ENCODE measurements around the gene DNAJC10.

DNA sequence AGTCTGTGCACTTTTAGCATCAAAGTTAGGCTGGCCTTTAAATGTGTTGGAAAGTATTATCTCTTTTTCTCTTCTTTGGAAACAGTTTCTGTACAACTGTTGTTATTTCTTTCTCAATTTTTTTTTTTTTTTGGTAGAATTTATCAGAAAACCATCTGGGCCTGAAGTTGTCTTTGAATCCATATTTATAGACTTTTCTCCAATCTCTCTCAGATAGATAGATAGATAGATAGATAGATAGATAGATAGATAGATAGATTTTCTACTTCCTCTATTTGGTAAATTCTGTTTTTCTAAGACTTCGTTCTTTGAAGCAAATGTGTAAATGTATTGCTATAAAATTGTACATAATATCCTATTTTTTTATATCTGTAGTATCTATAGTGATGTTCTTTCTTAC, 17.5 kb downstream of the DNAJC10 start:
- TF ChIP-seq MAX (IDR thresholded peaks at IDR 0.05) (no peak), EP300 (IDR thresholded peaks at IDR 0.05; ENCODE audit: borderline replicate concordance) (no peak), TAF1 (IDR thresholded peaks at IDR 0.05; ENCODE audit: low read depth) (no peak), YY1 (IDR thresholded peaks at IDR 0.05; ENCODE audit: low read depth) (no peak), RAD21 (IDR thresholded peaks at IDR 0.05; ENCODE audit: low read depth) (no peak), CREB1 (IDR thresholded peaks at IDR 0.05; ENCODE audit: low read depth) (no peak), FOXM1 (IDR thresholded peaks at IDR 0.05; ENCODE audit: borderline replicate concordance, low read depth) (no peak), ZBTB7A (IDR thresholded peaks at IDR 0.05; ENCODE audit: low read depth) (no peak), EGR1 (IDR thresholded peaks at IDR 0.05) (no peak), USF1 (IDR thresholded peaks at IDR 0.05) (no peak), NFIC (IDR thresholded peaks at IDR 0.05) (no peak)
- TF ChIP-seq, protein P1, sequence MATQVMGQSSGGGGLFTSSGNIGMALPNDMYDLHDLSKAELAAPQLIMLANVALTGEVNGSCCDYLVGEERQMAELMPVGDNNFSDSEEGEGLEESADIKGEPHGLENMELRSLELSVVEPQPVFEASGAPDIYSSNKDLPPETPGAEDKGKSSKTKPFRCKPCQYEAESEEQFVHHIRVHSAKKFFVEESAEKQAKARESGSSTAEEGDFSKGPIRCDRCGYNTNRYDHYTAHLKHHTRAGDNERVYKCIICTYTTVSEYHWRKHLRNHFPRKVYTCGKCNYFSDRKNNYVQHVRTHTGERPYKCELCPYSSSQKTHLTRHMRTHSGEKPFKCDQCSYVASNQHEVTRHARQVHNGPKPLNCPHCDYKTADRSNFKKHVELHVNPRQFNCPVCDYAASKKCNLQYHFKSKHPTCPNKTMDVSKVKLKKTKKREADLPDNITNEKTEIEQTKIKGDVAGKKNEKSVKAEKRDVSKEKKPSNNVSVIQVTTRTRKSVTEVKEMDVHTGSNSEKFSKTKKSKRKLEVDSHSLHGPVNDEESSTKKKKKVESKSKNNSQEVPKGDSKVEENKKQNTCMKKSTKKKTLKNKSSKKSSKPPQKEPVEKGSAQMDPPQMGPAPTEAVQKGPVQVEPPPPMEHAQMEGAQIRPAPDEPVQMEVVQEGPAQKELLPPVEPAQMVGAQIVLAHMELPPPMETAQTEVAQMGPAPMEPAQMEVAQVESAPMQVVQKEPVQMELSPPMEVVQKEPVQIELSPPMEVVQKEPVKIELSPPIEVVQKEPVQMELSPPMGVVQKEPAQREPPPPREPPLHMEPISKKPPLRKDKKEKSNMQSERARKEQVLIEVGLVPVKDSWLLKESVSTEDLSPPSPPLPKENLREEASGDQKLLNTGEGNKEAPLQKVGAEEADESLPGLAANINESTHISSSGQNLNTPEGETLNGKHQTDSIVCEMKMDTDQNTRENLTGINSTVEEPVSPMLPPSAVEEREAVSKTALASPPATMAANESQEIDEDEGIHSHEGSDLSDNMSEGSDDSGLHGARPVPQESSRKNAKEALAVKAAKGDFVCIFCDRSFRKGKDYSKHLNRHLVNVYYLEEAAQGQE (IDR thresholded peaks at IDR 0.05; ENCODE audit: low read depth) = no peak
